Inflammatory macrophage (primary cell): ENCODE results near the gene CDH3.
A peak's percentile ranks its signal among the peaks of the same experiment; 100 is the strongest.

Experiments
- DNase-seq, 2 donors: peaks; one replicate each; pipeline ENCODE4 v3.0.0-alpha.2; 2020 to 2022

The CDH3 gene

GRCh38 chr16:68739964-68740627, 95.0 kb downstream of the CDH3 start:
- DNase-seq, result peak in 1 of 2 donors; percentile 4

GRCh38 chr16:68740628-68741346, 95.7 kb downstream of the CDH3 start:
- peak in 1 of 2 donors; percentile 24 for DNase-seq

DNA sequence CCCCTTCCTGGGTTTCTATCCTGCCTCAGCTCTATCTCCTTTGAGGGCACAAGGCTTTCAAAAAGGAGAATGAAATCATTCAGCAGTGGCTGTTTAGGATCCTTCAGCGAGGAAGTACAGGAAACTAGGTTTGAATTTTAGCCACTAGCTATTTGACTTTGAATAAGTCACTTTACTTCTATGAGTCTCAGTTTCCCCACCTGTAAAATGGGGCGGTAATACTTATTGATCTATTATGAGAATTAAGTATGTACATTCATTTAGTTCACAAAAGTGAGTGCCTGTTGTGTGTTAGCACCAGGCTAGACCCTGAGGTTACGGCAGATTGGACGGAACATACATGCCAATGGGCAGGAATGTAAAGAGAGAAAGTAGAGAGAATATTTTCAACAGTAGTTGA, 98.6 kb downstream of the CDH3 start:
- no peak for DNase-seq

DNA sequence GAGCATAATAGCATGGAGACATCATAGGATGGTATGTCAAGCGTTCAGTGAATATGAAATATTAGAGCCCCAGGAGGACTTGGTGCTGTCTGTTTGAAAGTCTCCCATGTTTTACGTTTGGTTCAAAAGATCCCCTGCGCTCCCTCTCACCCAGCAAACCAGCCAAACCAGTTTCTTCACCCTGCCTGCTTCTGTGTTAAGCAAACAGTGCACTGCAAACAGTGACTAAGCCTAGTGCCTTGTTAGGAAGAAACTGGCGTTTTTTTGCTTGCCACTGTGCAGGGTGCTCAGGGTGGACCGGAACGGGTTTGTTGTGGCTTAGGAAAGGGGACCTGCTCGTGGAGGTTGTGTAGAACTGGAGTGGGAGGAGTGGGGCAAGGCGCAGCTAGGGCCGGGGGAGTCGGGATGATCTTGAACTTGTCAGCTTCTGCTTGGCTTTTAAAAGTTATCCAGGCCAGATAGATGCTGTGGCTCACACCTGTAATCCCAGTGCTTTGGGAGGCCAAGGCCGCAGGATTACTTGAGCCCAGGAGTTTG, 99.7 kb downstream of the CDH3 start:
- no peak for DNase-seq

DNA sequence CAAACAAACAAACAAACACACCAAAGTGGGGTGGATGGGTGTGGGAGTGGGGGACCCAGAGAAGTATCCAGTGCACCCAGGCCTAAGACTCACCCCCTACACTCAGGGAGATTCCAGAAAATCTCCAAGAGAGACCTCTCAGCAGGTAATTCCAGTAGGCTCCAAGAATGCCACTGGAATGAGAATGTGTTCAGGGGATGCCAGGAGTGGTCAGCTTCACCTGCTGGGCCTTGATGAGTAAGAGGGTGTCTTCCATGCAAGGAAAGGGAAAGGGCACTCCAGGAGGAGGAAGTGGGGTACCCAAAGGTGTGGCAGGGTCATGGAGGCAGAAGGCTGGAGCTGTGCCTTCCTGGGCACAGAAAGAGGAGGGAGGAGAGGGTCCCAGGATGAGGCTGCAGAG, 101.8 kb downstream of the CDH3 start:
- no peak for DNase-seq

DNA sequence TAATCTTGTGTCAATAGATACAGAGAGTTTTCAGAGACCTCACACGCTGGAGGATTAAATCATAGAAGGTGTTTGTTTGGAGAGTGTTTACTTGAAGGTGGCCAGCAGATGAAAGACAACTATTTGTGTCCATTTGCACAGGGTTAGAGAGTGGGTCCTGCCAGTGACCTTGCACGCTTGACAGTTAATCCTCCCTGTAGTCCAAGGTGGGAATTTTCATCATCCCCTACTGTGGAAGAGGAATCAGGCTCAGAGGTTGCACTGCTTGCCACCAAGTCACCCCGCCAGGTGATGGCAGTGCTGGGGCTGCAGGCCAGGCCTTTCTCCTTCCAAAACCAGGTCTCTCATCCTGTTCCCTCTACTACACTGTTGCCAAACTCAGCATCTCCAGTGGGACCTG, 104.3 kb downstream of the CDH3 start:
- DNase-seq, result no peak
